ENCODE data around the gene MAP4.

The MAP4 gene

DNA sequence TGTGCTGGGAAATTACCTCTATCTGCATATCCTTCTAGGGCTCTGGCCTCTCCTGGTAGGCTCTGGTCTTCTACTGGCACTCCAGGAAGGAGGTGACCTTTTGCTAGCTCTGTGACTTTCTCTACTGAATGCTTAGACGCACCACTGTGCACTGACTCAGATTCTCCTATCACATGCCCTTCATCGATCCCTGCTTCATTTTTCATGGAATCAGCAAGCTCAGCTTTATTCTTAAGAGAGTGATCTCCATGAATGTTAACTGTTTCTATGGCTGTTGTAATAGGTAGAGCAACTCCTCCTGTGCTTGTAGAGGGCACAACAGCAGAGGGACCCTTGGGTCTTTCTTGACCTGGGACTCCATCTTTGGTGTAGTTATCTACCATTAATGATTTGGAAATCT, 106.6 kb downstream of the MAP4 start:
- H3K27ac ChIP-seq (ENCODE audit: low read depth, low read length), result no peak overlapping the region
- H3K9me3 ChIP-seq (ENCODE audit: control insufficient read depth, insufficient read depth, low read length), result no peaks in the 10 kb centered on the region
- no peaks in the 10 kb centered on the region for H3K4me1 ChIP-seq (ENCODE audit: control insufficient read depth, low read length)
- no peaks in the 10 kb centered on the region for H3K27me3 ChIP-seq (ENCODE audit: control insufficient read depth, low read length)
- H3K9me2 ChIP-seq (replicated peaks; ENCODE audit: control insufficient read depth, low read length), result no peaks in the 10 kb centered on the region
- no peaks in the 10 kb centered on the region for H3K79me2 ChIP-seq (ENCODE audit: control insufficient read depth, low read length)
- H3K4me3 ChIP-seq (ENCODE audit: low read length), result no peak overlapping the region
- H4K20me1 ChIP-seq (ENCODE audit: control insufficient read depth, insufficient read depth, low read depth, low read length), result no peaks in the 10 kb centered on the region
- peaks cover 8% of the 10 kb centered on the region for H3K36me3 ChIP-seq (ENCODE audit: control insufficient read depth, low read length)
- no peak overlapping the region for H3K4me2 ChIP-seq (ENCODE audit: low read length)
- TF ChIP-seq CTCF (IDR thresholded peaks at IDR 0.05; ENCODE audit: low read depth, low read length, poor library complexity, severe bottlenecking) (no peak), EZH2phosphoT487 (IDR thresholded peaks at IDR 0.05; ENCODE audit: borderline replicate concordance, low read length) (no peak)
- no peaks in the 10 kb centered on the region for H3F3A ChIP-seq (ENCODE audit: control insufficient read depth, insufficient read depth)

- Histone ChIP-seq H3K9me2 (replicated peaks; ENCODE audit: control insufficient read depth, low read length) (no peaks in the 10 kb centered on the region), H3K9me3 (ENCODE audit: control insufficient read depth, insufficient read depth, low read length) (no peaks in the 10 kb centered on the region), H3K4me1 (ENCODE audit: control insufficient read depth, low read length) (no peaks in the 10 kb centered on the region), H3K79me2 (ENCODE audit: control insufficient read depth, low read length) (no peaks in the 10 kb centered on the region), H3K4me3 (ENCODE audit: low read length) (no peak overlapping the region), H3F3A (ENCODE audit: control insufficient read depth, insufficient read depth) (no peaks in the 10 kb centered on the region), H3K27me3 (ENCODE audit: control insufficient read depth, low read length) (no peaks in the 10 kb centered on the region), H3K4me2 (ENCODE audit: low read length) (no peak overlapping the region), H3K27ac (ENCODE audit: low read depth, low read length) (no peak overlapping the region), H4K20me1 (ENCODE audit: control insufficient read depth, insufficient read depth, low read depth, low read length) (no peaks in the 10 kb centered on the region), H3K36me3 (ENCODE audit: control insufficient read depth, low read length) (peaks cover 7% of the 10 kb centered on the region)
- TF ChIP-seq EZH2phosphoT487 (IDR thresholded peaks at IDR 0.05; ENCODE audit: borderline replicate concordance, low read length) (no peak), CTCF (IDR thresholded peaks at IDR 0.05; ENCODE audit: low read depth, low read length, poor library complexity, severe bottlenecking) (no peak)
Observed at GRCh38 chr3:47908744-47909143, 107.5 kb downstream of the MAP4 start.

GRCh38 chr3:47907784-47908183, 108.4 kb downstream of the MAP4 start:
- Histone ChIP-seq H3K27me3 (ENCODE audit: control insufficient read depth, low read length) (no peaks in the 10 kb centered on the region), H3K36me3 (ENCODE audit: control insufficient read depth, low read length) (peaks cover 7% of the 10 kb centered on the region), H4K20me1 (ENCODE audit: control insufficient read depth, insufficient read depth, low read depth, low read length) (no peaks in the 10 kb centered on the region), H3K4me1 (ENCODE audit: control insufficient read depth, low read length) (no peaks in the 10 kb centered on the region), H3K4me2 (ENCODE audit: low read length) (no peak overlapping the region), H3K4me3 (ENCODE audit: low read length) (no peak overlapping the region), H3F3A (ENCODE audit: control insufficient read depth, insufficient read depth) (no peaks in the 10 kb centered on the region), H3K79me2 (ENCODE audit: control insufficient read depth, low read length) (no peaks in the 10 kb centered on the region), H3K9me3 (ENCODE audit: control insufficient read depth, insufficient read depth, low read length) (no peaks in the 10 kb centered on the region), H3K9me2 (replicated peaks; ENCODE audit: control insufficient read depth, low read length) (no peaks in the 10 kb centered on the region), H3K27ac (ENCODE audit: low read depth, low read length) (no peak overlapping the region)
- no peak for TF ChIP-seq CTCF (IDR thresholded peaks at IDR 0.05; ENCODE audit: low read depth, low read length, poor library complexity, severe bottlenecking)
- TF ChIP-seq EZH2phosphoT487 (IDR thresholded peaks at IDR 0.05; ENCODE audit: borderline replicate concordance, low read length), result no peak

- H3K27me3 ChIP-seq (ENCODE audit: control insufficient read depth, low read length), result no peaks in the 10 kb centered on the region
- H3K9me3 ChIP-seq (ENCODE audit: control insufficient read depth, insufficient read depth, low read length), result no peaks in the 10 kb centered on the region
- no peak for TF ChIP-seq EZH2phosphoT487 (IDR thresholded peaks at IDR 0.05; ENCODE audit: borderline replicate concordance, low read length)
- TF ChIP-seq CTCF (IDR thresholded peaks at IDR 0.05; ENCODE audit: low read depth, low read length, poor library complexity, severe bottlenecking), result no peak
- H3K4me1 ChIP-seq (ENCODE audit: control insufficient read depth, low read length), result no peaks in the 10 kb centered on the region
- H3F3A ChIP-seq (ENCODE audit: control insufficient read depth, insufficient read depth), result no peaks in the 10 kb centered on the region
- no peaks in the 10 kb centered on the region for H3K9me2 ChIP-seq (replicated peaks; ENCODE audit: control insufficient read depth, low read length)
- H3K79me2 ChIP-seq (ENCODE audit: control insufficient read depth, low read length), result no peaks in the 10 kb centered on the region
- H3K4me3 ChIP-seq (ENCODE audit: low read length), result no peak overlapping the region
- H3K27ac ChIP-seq (ENCODE audit: low read depth, low read length), result no peak overlapping the region
- no peaks in the 10 kb centered on the region for H4K20me1 ChIP-seq (ENCODE audit: control insufficient read depth, insufficient read depth, low read depth, low read length)
- no peaks in the 10 kb centered on the region for H3K36me3 ChIP-seq (ENCODE audit: control insufficient read depth, low read length)
- no peak overlapping the region for H3K4me2 ChIP-seq (ENCODE audit: low read length)
Observed at GRCh38 chr3:47902746-47903145, 113.5 kb downstream of the MAP4 start.
